ENCODE results near the gene ZNF429.
"Not testable (repeated sequence)": the region's sequence is repeated elsewhere in the genome, so short reads cannot be mapped to it uniquely, and the experiment has no call there.

ZNF429 gene

DNA sequence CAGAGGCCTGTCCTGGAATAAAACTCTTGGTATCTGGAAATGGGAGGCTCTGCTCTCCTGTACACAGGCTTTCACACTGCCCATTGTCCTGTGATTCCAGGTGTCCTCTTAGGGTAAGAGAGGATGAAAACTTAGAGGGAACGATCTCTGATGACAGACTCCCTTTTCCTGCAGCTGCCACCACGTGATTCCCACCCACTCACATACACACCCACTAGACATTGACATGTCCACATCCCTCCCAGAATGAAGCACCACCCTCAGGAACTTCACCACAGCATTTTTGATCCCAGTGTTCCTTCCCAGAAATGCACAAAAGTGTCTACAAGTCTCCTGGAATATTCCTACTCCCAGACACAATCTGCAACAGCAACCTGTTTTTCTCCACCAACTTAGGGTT is 8.2 kb downstream of the ZNF429 start:
- DNase-seq (ENCODE audit: low spot score), result no peak

DNA sequence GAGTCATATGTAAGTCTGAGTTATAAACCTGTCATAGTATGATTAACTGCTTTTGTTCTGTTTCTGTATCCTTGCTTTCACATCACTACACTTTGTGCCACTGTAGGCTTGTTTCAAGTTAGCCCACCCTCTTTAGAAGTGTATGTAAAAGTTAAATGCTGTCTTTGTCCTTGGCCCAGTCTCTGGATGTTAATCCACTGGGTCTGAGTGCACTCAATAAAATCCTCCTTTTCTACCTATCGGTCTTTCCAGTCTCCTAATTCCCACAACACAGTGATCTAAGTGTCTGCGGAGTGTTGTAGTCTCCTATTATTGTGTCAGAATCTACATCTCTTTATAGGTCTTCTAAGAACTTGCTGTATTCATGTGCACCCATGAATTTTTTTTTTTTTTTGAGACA is 14.1 kb downstream of the ZNF429 start:
- DNase-seq (ENCODE audit: low spot score), result no peak

DNA sequence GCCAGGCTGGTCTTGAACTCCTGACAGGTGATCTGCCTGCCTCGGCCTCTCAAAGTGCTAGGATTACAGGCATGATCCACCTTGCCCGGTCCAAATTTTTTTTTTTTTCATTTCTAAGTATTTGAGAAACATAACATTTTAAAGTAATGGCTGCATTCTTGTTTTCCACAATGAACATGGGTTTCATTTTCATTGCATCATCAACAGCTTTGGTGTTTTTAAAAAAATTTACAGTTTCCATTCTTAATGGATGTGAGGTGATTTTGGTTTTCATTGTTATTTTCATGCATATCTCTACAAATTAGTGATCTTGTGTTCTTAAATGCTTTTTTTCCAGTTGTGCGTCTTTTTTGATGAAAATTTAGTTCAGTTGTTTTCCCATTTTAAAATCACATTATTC is 27.5 kb downstream of the ZNF429 start:
- no peak for DNase-seq (ENCODE audit: low spot score)

DNA sequence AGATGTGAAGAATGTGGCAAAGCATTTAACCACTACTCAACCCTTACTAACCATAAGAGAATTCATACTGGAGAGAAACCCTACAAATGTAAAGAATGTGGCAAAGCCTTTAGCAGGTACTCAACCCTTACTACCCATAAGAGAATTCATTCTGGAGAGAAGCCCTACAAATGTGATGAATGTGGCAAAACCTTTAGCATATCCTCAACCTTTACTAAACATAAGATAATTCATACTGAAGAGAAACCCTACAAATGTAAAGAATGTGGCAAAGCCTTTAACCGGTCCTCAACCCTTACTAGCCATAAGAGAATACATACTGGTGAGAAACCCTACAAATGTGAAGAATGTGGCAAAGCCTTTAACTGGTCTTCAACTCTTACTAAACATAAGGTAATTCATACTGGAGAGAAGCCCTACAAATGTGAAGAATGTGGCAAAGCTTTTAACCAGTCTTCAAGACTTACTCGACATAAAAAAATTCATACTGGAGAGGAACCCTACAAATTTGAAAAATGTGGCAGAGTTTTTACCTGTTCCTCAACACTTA is 31.4 kb downstream of the ZNF429 start:
- DNase-seq (ENCODE audit: low spot score), result not testable (repeated sequence)

DNA sequence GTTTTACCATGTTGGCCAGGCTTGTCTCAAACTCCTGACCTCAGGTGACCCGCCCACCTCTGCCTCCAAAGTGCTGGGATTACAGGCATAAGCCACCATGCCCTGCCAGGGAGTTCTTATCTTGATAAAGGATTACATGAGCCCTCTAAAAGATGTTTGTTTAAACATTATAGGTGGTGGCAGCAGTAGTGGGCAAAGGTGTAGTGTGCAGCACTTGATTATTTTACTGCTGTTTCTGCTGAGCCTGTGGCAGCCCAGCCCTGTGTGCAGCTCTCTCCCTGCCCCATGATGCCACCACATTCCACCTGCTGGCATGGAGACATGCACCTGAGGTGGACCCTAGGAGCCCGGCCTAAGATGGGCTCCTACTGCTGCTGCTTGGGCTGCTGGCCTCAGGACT is 54.0 kb downstream of the ZNF429 start:
- DNase-seq (ENCODE audit: low spot score), result no peak

DNA sequence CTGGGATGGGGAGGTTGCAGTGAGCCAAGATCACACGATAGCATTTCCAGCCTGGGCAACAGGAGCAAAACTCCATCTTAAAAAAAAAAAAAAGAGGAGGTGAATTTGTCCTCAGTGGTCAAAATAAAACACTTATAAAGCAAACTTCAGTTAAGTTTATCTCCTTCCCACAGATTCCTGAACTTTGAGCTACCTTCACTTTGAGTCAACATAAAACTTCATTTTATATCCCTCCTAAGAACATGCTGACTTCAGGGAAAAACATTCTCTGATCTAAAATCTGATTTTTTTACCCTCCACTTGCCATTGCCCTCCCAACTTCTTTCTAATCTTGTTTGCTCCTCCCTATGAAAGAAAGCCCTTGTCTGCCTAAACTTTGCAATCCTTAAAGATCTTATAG is 59.0 kb downstream of the ZNF429 start:
- no peak for DNase-seq (ENCODE audit: low spot score)

DNA sequence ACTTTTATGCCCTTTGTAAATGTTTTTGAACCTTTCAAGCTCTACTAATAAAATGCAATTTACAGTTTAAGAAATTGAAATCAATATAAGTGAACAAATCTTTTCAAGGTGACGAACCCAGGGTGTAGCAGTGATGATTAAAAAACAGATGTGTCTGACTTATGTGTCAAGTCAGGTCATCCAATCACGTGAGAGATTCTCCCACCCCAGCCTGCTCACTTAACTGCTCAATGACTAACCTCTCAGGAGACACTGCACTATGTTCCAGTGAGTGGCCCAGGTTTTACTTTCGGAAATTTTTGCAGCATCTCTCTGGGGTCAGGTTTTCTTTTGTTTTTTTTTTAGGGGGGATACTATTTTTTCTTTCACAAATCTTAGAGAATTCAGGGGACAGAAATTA is 60.7 kb downstream of the ZNF429 start:
- no peak for DNase-seq (ENCODE audit: low spot score)

DNA sequence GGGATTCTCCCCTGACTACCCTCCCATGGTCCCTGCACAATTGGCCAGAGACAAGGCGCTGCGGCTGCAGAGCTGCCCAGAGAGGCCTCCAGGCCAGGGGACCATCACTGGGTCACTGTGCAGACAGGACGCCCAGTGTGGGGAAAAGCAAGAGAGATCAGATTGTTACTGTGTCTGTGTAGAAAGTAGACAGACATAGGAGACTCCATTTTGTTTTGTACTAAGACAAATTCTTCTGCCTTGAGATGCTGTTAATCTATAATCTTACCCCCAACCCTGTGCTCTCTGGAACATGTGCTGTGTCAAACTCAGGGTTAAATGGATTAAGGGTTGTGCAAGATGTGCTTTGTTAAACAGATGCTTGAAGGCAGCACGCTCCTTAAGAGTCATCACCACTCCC is 62.4 kb downstream of the ZNF429 start:
- not testable (repeated sequence) for DNase-seq (ENCODE audit: low spot score)

DNA sequence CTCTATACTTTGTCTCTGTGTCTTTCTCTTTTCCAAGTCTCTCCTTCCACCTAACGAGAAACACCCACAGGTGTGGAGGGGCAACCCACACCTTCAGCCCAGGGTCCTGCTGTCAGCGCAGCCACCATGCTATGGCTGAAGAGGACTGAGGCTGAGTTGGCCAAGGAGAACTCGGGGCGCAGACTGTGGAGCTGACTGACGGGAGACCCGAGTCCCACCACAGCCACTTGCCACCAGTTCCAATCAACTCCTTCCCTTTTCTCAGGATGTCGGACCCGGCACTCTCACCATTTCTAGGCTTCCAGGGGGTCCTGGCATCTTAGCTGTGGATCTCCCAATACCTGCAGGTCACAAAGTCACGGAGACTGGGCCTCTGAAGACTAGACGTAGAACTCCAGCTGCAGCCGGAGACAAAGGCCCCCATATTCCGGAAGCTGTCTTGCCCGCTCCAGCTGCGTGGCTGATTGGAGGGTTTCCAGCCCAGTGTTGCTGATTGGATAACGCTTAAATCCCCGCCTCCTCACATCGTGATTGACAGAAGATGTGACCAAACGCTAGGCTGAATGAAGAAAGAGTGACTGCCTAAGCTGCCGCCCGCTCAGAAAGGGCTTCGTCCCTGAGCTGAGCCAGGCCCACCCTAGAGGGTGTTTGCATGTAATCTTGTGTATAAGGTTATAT is 63.6 kb downstream of the ZNF429 start:
- no peak for DNase-seq (ENCODE audit: low spot score)

DNA sequence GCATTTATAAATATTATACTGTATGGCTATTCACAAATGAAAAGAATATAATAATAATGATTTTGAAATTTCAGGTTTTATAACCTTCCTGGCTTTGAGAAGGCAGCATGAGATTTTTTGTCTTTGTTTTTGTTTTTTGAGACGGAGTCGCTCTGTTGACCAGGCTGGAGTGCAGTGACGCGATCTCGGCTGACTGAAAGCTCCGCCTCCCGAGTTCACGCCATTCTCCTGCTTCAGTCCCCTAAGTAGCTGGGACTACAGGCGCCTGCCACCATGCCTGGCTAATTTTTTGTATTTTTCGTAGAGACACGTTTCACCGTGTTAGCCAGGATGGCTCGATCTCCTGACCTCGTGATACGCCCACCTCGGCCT is 64.1 kb downstream of the ZNF429 start:
- no peak for DNase-seq (ENCODE audit: low spot score)

DNA sequence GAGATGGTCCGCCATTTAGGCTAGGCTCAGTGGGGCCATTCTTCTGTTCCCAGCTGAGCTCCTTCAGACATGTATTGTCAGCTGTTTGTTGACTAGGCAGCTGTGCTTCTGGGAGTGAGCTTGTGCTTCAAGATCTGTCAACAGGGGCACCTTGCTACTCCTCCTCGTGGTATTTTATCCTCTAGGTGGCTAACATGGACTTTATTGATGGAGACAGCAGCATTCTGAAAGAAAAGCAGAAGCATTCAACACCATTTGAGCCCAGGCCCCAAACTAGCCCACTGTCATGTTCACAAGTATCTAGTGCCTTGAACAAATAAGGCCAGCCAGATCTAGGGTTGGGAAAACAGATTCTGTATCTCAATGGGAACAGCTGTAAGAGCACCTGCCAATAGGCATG is 65.9 kb downstream of the ZNF429 start:
- DNase-seq (ENCODE audit: low spot score), result no peak

DNA sequence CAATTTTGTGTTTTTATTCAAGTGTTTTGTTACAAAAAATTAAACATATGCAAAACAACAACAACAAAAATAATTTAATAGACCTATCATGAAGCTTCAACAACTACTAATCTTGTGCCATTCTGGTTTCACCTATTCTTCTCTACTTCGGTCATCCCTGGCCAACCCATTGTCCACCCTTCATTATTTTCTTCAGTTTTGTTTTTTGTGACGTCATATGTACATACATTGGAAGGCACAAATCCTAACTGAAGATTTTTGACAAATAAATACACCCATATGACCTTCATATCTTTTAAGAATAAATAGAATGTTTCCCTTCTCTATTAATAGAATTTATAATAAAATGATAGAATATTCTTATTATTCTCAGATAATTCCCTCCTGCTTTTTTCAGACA is 69.2 kb downstream of the ZNF429 start:
- no peak for DNase-seq (ENCODE audit: low spot score)

DNA sequence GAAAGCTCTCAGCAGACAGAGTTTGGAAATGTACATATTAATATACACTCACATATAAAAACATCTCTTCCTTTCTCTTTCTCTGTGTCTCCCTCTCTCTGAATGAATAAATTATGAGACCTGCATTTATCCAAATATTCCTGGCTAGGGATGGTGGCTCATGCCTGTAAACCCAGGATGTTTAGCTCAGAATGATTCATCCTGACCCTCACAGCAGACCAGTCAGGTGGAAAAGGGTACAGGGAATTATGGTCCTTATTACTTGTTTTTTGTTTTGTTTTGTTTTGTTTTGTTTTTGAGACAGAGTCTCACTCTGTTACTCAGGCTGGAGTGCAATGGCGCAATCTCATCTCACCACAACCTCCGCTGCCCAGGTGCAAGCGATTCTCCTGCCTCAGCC is 71.1 kb downstream of the ZNF429 start:
- DNase-seq (ENCODE audit: low spot score), result no peak

DNA sequence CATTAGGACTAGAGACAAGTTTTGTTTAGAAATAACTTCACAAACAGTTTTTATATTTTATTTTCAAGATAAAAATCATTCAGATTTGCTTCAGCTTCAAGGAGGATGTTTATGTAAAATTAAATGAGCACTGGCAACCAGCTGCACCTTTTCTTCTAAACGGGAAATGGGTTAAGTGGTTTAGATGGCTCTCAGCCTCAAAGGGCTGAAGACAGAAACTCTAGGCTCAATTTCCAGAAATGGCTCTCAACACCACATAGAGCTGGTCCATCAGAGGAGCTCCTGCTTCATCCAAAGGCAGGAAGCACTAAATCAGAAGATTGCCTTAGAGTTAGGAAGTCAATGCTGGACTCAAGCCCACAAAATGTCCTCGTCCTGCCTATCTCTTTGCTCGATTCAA is 74.7 kb downstream of the ZNF429 start:
- no peak for DNase-seq (ENCODE audit: low spot score)

DNA sequence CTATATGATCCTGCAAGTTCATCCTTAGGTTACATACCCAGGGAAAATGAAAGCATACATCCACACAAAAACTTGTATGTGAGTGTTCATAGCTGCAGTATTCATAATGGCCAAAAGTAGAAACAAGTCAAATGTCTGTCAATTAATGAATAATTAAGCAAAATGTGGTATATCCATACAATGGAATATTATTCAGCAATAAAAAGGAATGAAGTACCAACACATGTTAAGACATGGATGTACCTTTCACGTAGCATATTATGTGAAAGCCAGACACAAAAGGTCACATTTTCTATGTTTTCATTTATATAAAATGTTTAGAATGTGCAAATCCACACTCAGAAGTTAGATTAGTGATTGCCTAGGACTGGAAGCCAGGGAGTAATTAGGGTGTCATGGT is 75.4 kb downstream of the ZNF429 start:
- no peak for DNase-seq (ENCODE audit: low spot score)

DNA sequence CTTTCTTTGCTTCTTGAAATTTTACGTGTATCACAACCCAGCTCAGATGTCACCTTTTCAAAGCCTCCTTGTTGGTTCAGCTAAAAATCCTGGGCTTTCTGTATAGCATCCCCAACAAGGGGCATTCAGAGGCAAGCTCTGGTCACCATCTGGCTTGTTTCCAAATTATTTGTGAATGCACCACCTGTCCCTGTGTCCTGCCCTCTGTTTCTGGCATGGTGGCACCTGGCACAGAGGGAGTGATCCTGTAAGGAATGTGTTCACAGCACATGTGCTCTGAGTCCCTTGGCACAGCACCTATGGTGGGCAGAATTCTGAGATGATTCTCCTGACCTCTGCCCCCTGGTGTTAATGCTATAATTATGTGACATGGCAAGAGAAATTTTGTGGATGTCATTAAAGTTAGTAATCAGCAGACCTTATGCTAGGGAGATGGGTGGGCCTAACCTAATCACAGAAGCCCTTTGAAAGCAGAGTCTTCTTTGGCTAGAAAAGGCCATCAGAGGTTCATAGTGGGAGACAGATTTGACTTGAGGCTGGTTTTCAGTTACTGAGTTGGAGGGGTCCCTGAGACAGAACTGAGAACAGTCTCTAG is 76.3 kb downstream of the ZNF429 start:
- DNase-seq (ENCODE audit: low spot score), result no peak

DNA sequence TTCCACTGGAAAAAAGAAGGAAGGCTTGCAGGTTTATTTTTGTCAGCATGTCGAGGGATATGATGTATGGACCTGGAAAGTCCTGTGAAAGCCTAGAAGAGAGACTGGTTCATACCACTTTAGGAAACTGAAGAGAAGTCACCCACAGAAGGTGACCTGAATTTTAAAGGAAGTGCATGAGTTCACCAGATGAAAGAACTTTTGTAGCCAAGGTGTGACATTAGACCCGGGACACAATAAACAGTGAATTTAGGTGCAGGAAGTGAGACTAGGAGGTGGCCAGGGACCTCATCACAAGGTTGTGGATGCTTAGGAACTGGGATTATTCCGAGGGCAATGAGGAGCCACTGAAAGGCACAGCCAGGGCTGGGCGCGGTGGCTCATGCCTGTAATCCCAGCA is 79.1 kb downstream of the ZNF429 start:
- no peak for DNase-seq (ENCODE audit: low spot score)

DNA sequence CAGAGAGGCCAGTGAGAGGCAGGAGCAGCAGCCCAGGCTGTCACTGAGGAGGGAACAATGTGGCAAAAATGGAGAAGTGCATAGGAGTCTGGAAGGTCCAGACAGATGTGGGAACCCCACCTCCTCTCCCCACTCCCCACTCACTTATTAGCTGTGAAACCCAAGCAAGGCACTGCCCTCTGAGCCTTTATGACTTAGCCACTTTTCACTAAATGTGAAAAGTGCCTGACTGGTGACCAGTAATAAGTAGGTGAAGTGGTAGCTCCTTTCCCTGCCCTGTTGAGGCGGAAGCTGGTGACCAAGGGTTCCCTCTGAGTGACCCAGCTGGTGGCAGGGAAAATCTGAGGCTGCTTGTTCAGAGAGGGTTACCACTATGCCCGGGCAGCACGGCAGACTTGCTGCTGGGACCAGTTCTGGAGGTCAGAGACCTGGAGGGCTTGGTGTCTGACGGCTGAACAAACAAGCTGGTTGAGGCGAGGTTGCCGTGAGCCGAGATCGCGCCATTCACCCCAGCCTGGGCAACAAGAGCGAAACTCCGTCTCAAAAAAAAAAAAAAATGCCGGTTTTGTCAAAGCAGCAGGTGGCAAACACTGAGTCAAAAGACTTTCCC is 80.0 kb downstream of the ZNF429 start:
- no peak for DNase-seq (ENCODE audit: low spot score)

DNA sequence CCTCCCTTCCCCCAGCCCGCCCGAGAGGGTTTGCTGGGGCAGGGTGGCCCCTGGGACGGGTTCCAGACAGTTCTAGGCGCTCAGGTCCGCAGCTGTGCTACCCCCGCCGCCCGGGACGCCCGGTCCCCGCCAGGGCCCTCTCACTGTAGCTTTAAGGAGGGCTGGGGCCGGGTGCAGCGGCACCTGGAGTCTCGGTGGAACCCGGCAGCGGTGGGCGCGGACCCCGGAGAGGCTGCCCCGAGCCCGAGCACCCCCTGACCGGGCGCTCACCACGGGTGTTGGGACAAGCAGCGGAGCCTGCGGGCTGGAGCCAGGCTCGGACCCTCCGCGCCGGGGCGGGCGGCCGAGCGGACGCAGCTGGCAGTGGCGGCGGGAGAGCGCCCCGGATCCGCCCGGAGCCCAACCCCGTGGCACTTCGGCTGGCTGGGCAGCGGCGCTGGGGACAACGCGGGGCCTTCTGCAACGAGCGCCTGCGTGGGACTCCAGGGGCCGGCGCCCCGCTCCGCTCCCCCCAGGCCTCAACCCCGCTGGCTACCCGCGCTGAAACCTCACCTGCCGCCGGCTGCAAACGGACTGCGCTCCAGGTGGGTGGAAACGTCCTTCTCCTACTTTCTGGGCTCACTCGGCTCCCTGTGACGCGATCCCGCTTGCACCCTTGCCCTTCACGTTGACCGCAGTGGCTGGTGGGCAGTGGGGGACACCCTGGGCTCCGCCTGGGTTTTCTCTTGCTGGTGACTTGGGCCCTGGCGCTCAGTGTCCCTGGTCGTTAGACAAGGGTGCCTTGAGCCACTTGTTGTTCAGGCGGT is 81.1 kb downstream of the ZNF429 start:
- peak; percentile 55 for DNase-seq (ENCODE audit: low spot score)

DNA sequence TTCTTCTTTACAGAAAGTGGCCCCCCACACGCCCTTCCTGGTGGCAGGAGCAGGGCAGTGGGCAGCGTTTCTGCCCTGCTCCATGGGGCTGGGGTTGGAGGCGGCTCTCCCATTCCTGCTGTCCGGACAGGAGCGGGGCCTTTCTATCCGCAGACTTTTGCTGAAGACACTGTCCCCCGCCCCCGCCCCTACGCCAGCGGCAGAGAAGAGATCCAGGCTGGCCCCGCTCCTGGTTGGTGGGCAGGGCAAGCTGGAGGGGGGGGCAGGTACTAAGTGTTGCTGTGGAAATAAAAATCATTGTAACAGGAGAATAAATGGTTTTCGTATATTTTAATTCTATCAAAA is 81.7 kb downstream of the ZNF429 start:
- no peak for DNase-seq (ENCODE audit: low spot score)

DNA sequence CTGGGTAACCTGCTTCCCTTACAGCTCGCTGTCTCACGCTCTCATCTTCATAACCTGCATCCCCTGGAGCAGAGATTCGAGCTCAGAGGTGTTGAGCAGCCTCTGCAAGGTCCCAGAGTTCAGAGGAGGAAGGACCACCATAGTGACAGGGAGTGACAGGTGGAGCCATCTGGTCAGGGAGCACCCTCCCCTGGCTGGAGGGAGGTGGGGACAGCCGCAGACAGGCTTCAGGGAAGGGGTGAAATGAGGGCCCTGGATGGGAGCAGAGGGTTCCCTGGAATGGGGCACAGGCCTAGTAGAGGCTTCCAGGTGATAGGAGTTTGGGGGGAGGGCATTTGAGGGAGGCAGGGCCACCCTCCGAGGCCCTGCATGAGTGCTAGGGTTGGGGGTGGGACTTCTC is 82.1 kb downstream of the ZNF429 start:
- DNase-seq (ENCODE audit: low spot score), result no peak

DNA sequence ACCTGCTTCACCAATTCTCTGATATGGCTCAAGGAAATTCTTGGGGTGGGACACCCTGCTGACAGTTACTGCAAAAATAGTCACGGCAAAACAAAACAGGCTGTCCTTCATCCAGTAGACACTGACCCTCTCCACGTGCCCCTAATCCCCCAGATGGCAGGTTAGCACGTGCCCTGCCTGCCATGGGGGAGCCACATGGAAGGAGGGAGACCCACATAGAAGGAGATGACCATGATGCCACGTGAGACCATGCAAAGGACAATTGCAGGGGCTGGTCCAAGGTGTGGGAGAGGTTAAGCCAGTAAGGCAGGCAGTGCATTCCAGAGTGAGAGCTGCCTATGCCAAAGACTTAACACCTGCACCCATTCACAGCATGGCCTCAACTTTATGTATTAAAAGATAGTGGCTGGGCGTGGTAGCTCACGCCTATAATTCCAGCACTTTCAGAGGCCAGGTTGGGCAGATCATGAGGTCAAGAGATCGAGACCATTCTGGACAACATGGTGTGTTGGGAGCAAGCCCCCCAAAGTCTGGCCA is 82.7 kb downstream of the ZNF429 start:
- DNase-seq (ENCODE audit: low spot score), result no peak

DNA sequence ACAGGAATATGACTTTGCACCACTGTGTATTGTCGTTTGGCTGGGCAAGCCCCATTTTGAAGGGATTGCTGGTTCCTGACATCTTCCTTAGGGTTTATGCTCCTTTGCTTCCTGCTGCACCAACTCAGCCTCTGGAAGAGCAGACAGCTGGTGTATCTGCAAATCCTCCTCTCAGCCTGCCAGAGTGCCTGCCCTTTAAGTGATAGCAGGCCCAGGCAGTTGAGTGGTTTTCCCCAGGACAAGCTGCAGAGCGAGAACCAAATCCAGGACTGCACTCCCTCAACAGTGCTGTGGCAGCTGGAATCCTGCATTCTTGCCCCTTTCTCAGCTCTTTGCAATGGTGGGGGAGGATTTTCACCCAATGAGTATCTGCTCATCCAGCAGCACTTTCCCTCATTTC is 85.5 kb downstream of the ZNF429 start:
- DNase-seq (ENCODE audit: low spot score), result no peak
